Testis (tissue), 3 donors: Measurements from ENCODE around the gene ITGA5. TPM values are rescaled to one million over a fixed set of nuclear protein-coding genes. Genes with fewer than 3 reads are reported as not detected.

Experiments
- DNase-seq: peaks from one replicate; pipeline ENCODE4 v3.0.0-alpha.2; 2019
- H3K27ac ChIP-seq, 2 donors: fragments of 200-600 bp; sonication (generic); one replicate each; pipeline ENCODE4 v1.5.1; 2019
- H3K27me3 ChIP-seq: fragments of 200-600 bp; sonication (generic); one replicate; pipeline ENCODE4 v1.5.1; 2019
- H3K36me3 ChIP-seq: fragments of 200-600 bp; sonication (generic); one replicate; pipeline ENCODE4 v1.5.1; 2017; ENCODE audit warnings: low read depth; ENCODE audit errors: missing control alignments
- H3K4me1 ChIP-seq: fragments of 200-600 bp; sonication (generic); one replicate; pipeline ENCODE4 v1.5.1; 2019
- H3K4me3 ChIP-seq, 2 donors: fragments of 200-600 bp; sonication (generic); one replicate each; pipeline ENCODE4 v1.5.1; 2017 to 2019
- H3K9me3 ChIP-seq: fragments of 200-600 bp; sonication (generic); one replicate; pipeline ENCODE4 v1.5.1; 2017
- POLR2A ChIP-seq: fragments of 450-650 bp; IDR thresholded peaks from one replicate; pipeline ENCODE4 v1.6.1; 2017; ENCODE audit warnings: antibody characterized with exemption, mild to moderate bottlenecking, moderate library complexity
- WGBS, 2 donors: methylation state at CpG; one replicate each; pipeline ENCODE4 v1.1.5; 2018; 5-methylcytosine and 5-hydroxymethylcytosine counted together
- intact Hi-C: fragments of 100-400 bp; cut with DNase I; formaldehyde crosslinking; loops from one replicate; pipeline ENCODE4 v1.15.1; 2023; ENCODE audit warnings: low total_unique reads
- polyA plus RNA-seq: library from polyadenylated mRNA; stranded (reverse); fragments of 350-450 nt; fragmentation: Illumina TruSeq; extraction: RNeasy Lipid Tissue Mini Kit (QIAGEN cat#74804); gene quantifications from one replicate; pipeline ENCODE4 v1.2.3, GENCODE V29; 2014; ENCODE audit warnings: low read depth, low replicate concordance; ENCODE audit not compliant: insufficient read depth
- total RNA-seq, 2 donors: library from RNA; depleted of rRNA; stranded (reverse); fragments of >200 nt; gene quantifications; one replicate each; pipeline ENCODE4 v1.2.3, GENCODE V29; 2016
- TF ChIP-seq, protein P1 (sequence below), 3 experiments: fragments of 450-650 bp in 2 of 3; fragments of 200-600 bp in 1 of 3; sonication (generic) in 1 of 3; IDR thresholded peaks; one replicate each; pipeline ENCODE4 v1.5.1; 2016 to 2019; ENCODE audit warnings: antibody characterized with exemption in 3 of 3, mild to moderate bottlenecking in 2 of 3, moderate library complexity in 1 of 3

The ITGA5 gene
- total and polyA plus RNA-seq, 3 donors from 2014 or later: 9.0 to 16.3 (median 10.7) TPM

GRCh38 chr12:54460317-54460923 lies 41.4 kb upstream of the ITGA5 start:
- TF ChIP-seq POLR2A: no peak
- TF ChIP-seq, protein P1, sequence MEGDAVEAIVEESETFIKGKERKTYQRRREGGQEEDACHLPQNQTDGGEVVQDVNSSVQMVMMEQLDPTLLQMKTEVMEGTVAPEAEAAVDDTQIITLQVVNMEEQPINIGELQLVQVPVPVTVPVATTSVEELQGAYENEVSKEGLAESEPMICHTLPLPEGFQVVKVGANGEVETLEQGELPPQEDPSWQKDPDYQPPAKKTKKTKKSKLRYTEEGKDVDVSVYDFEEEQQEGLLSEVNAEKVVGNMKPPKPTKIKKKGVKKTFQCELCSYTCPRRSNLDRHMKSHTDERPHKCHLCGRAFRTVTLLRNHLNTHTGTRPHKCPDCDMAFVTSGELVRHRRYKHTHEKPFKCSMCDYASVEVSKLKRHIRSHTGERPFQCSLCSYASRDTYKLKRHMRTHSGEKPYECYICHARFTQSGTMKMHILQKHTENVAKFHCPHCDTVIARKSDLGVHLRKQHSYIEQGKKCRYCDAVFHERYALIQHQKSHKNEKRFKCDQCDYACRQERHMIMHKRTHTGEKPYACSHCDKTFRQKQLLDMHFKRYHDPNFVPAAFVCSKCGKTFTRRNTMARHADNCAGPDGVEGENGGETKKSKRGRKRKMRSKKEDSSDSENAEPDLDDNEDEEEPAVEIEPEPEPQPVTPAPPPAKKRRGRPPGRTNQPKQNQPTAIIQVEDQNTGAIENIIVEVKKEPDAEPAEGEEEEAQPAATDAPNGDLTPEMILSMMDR (IDR thresholded peaks at IDR 0.05): no peak
- Histone ChIP-seq H3K4me1 (peaks cover 7% of the 10 kb centered on the region), H3K27me3 (no peaks in the 10 kb centered on the region), H3K36me3 (no peaks in the 10 kb centered on the region), H3K27ac (no peak overlapping the region), H3K9me3 (no peaks in the 10 kb centered on the region), H3K4me3 (no peak overlapping the region)
- intact Hi-C loops: no loop called here
- 85 to 89% methylated on average over 9 of the region's 9 CpGs for WGBS, 2 donors
- DNase-seq: no peak

- intact Hi-C loops: no loop called here
- Histone ChIP-seq H3K4me3 (no peak overlapping the region), H3K9me3 (no peaks in the 10 kb centered on the region), H3K27ac (no peak overlapping the region), H3K36me3 (no peaks in the 10 kb centered on the region), H3K27me3 (no peaks in the 10 kb centered on the region), H3K4me1 (peaks cover 7% of the 10 kb centered on the region)
- WGBS, 2 donors: 73 to 78% methylated on average over 3 of the region's 3 CpGs
- TF ChIP-seq, protein P1 (IDR thresholded peaks at IDR 0.05): no peak
- TF ChIP-seq POLR2A: no peak
- no peak for DNase-seq
These were observed 40.3 kb upstream of the ITGA5 start for GRCh38 chr12:54459355-54459754.

DNA sequence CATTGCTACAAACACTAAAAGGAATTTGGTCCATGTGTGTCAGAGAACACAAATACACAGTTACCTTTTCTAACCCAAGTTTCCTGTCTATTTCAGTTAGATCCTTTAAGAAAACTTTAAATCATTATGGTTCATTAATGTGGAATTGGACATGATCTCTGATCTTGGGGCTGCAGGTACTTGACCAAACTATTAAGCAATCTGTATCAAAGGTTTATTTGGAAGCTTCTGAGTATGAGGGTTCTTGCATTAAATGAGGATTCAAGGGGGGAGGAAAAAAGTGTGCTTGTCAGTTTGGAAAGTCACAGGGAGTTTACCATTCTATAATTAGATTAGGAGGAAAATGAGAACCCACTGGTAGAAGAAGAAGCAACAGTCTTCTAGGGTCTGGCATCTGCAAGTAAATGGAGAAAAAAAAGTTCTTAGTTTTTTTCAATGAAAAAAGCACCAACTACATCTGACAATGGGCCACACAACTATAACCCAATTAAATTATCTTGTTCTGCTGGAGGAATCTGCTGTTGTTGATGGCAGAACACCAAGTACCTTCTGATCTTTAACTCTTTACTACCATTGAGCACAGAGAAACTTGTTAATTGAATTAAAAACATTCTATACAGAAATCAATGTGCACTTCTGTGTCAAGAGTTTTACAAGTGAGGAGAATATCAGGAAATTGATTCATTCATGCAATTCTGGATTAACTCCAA lies 36.8 kb upstream of the ITGA5 start:
- no peak overlapping the region for H3K4me3 ChIP-seq
- TF ChIP-seq, protein P1 (IDR thresholded peaks at IDR 0.05): no peak
- no peak for TF ChIP-seq POLR2A
- intact Hi-C loops: no loop called here
- no peaks in the 10 kb centered on the region for H3K9me3 ChIP-seq
- no peaks in the 10 kb centered on the region for H3K36me3 ChIP-seq
- H3K27ac ChIP-seq: no peak overlapping the region
- peaks cover 7% of the 10 kb centered on the region for H3K4me1 ChIP-seq
- DNase-seq: no peak
- H3K27me3 ChIP-seq: no peaks in the 10 kb centered on the region

GRCh38 chr12:54452628-54453027 lies 33.6 kb upstream of the ITGA5 start:
- Histone ChIP-seq H3K4me1 (peaks cover 7% of the 10 kb centered on the region), H3K4me3 (no peak overlapping the region), H3K9me3 (no peaks in the 10 kb centered on the region), H3K27me3 (no peaks in the 10 kb centered on the region), H3K36me3 (no peaks in the 10 kb centered on the region), H3K27ac (no peak overlapping the region)
- DNase-seq: no peak
- TF ChIP-seq POLR2A: no peak
- TF ChIP-seq, protein P1 (IDR thresholded peaks at IDR 0.05): no peak
- intact Hi-C loops: no loop called here

GRCh38 chr12:54448344-54448743 lies 29.3 kb upstream of the ITGA5 start:
- TF ChIP-seq POLR2A: no peak
- TF ChIP-seq, protein P1 (IDR thresholded peaks at IDR 0.05): no peak
- WGBS, 2 donors: 83 to 88% methylated on average over 4 of the region's 4 CpGs
- no peaks in the 10 kb centered on the region for H3K9me3 ChIP-seq
- intact Hi-C loops: no loop called here
- no peaks in the 10 kb centered on the region for H3K27me3 ChIP-seq
- DNase-seq: no peak
- no peaks in the 10 kb centered on the region for H3K4me1 ChIP-seq
- no peak overlapping the region for H3K4me3 ChIP-seq
- H3K27ac ChIP-seq: no peak overlapping the region
- H3K36me3 ChIP-seq: no peaks in the 10 kb centered on the region
